ENCODE data around the gene MRM2. TPM values are rescaled to one million over a fixed set of nuclear protein-coding genes. Genes with fewer than 3 reads are reported as not detected.
"Not testable (repeated sequence)": the region's sequence is repeated elsewhere in the genome, so short reads cannot be mapped to it uniquely, and the experiment has no call there.

The MRM2 gene
- polyA plus RNA-seq, 3 donors from 2014 or later: 24.5 to 47.2 (median 33.1) TPM

DNA sequence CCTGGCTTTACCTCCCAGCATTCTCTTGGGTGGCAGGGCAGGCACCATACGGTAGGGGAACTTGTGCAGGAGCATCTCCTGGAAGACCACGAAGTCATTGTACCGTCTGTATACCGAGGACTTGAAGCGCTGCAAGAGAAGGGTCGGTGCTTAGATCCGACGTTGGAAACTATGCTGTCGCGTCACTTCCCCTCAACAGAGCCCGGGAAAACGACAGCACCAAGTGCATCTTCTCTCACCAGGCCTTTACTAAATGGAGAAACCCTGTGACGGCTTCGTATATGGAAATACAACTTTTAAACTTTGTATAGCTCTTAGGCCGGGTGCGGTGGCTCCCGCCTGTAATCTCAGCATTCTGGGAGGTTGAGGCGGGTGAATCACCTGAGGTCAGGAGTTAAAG lies 33.1 kb upstream of the MRM2 start:
- H3K4me1 Mint-ChIP-seq: peaks cover 3 to 5% of the 10 kb centered on the region in 2 donors
- H3K27ac Mint-ChIP-seq: no peak overlapping the region
- no peak overlapping the region for H3K4me3 Mint-ChIP-seq
- H3K36me3 Mint-ChIP-seq: peaks cover 3 to 5% (median 4%) of the 10 kb centered on the region in 3 donors
- DNase-seq: no peak
- peaks cover 0 to 1% (median 0%) of the 10 kb centered on the region in 3 donors for H3K27me3 Mint-ChIP-seq (ENCODE audit: low read depth in 3 of 3)
- no peaks in the 10 kb centered on the region for H3K9me3 Mint-ChIP-seq

DNA sequence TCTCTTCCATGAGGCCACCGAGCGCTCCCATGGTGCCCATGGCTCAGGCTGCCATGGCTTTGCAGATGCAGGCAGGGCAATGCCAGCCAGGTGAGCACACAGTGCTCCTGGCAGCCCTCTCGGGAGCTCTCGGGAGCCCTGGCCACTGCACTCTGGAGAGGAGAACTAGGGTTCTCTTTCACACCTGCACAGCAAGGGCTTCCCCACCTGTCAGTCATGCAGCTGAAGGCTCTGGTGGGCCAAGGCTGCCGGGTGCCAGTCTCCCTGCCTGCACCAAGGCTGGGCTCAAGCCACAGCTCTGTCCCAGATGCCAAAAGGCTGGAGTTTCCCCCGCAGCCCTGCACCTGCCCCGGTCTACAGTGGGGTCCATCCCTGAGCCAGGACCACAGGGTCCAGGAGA lies 32.7 kb upstream of the MRM2 start:
- Mint-ChIP-seq H3K9me3 (no peaks in the 10 kb centered on the region), H3K36me3 (peaks cover under 1 to 5% (median 5%) of the 10 kb centered on the region in 3 donors), H3K27ac (no peak overlapping the region), H3K27me3 (ENCODE audit: low read depth in 3 of 3) (peaks cover 0 to 1% (median 0%) of the 10 kb centered on the region in 3 donors), H3K4me3 (no peak overlapping the region), H3K4me1 (peaks cover 0 to under 1% of the 10 kb centered on the region in 2 donors)
- DNase-seq: no peak

DNA sequence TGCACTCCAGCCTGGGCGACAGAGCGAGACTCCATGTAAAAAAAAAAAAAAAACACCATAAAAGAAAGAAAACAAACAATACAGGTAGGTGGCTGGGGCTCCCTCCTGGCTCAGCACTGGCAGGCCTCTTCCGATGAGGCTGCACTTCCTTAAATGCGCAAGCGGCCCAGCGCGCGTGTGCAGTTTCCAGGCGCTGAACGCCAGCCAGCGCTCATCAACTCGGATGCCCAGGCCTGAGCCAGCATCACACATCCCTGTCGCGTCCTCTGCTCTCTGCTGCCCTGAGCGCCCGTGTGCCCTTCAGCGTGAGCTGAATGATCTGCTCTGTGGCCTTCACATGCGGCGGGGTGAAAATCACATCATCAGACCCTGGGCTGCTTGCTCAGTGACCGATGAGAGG lies 31.9 kb upstream of the MRM2 start:
- no peak for DNase-seq
- Mint-ChIP-seq H3K27ac (no peak overlapping the region), H3K4me1 (no peaks in the 10 kb centered on the region), H3K27me3 (ENCODE audit: low read depth in 3 of 3) (peaks cover 0 to 1% (median 0%) of the 10 kb centered on the region in 3 donors), H3K9me3 (no peaks in the 10 kb centered on the region), H3K36me3 (peaks cover 3 to 8% (median 5%) of the 10 kb centered on the region in 3 donors), H3K4me3 (no peak overlapping the region)

DNA sequence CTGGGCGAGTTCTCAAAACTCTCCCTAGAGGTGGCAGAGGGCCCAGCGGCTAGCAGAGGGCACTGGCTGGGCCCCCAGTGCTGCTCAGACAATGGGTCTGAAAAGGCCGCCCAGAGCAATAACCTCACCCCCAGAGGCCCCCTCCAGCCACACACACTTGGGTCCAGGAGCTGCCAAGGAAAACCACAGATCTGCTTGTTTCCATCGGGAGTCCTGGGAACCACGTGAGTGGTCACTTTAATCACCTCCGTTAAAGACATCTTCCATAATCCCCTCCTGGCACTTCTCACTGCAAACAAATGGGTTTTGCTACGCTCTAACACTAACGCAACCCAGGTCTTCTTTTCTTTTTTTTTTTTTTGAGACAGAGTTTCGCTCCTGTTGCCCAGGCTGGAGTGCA lies 30.0 kb upstream of the MRM2 start:
- DNase-seq: no peak
- Mint-ChIP-seq H3K36me3 (peaks cover 2 to 8% (median 3%) of the 10 kb centered on the region in 3 donors), H3K27ac (no peak overlapping the region), H3K4me1 (no peaks in the 10 kb centered on the region), H3K9me3 (no peaks in the 10 kb centered on the region), H3K27me3 (ENCODE audit: low read depth in 3 of 3) (peaks cover 0 to 1% (median 0%) of the 10 kb centered on the region in 3 donors), H3K4me3 (no peak overlapping the region)

DNA sequence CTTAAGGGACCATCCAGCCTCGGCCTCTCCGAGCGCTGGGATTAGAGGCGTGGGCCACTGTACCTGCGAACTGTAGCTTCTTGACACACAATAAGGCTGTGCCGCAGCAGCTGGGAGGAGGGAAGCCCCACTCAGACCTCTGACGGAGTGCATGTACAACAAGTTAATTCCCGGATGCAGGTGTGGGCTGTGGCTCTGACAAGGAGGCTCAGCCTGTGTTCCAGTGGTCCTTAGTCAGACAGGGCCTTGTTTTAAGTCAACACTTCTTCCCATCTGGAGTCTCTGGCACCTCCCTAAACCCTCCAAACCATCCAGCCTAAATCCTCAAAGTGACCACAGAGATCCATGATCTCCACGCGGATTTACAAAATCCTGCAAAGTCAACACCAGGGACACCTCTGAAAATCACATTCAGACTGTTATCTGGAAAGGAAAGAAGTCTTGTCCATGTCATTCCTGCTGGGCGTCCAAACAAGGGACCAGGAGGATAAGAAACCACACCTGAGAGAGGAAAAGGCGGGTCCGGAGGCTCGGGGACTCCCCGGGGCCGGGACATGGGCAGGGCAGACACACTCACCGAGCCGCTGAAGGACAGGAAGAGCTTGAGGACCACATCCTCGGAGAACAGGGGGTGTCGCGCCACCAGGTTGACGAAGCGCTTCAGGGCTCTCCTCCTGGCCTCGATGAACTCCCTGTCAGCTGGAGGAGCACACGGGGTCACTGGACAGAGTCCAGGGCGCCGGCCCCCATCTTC lies 29.4 kb upstream of the MRM2 start:
- Mint-ChIP-seq H3K4me3 (no peak overlapping the region), H3K9me3 (no peaks in the 10 kb centered on the region), H3K4me1 (no peaks in the 10 kb centered on the region), H3K27me3 (ENCODE audit: low read depth in 3 of 3) (peaks cover 0 to 1% (median 0%) of the 10 kb centered on the region in 3 donors), H3K36me3 (peaks cover 0 to 8% (median 3%) of the 10 kb centered on the region in 3 donors), H3K27ac (no peak overlapping the region)
- no peak for DNase-seq

DNA sequence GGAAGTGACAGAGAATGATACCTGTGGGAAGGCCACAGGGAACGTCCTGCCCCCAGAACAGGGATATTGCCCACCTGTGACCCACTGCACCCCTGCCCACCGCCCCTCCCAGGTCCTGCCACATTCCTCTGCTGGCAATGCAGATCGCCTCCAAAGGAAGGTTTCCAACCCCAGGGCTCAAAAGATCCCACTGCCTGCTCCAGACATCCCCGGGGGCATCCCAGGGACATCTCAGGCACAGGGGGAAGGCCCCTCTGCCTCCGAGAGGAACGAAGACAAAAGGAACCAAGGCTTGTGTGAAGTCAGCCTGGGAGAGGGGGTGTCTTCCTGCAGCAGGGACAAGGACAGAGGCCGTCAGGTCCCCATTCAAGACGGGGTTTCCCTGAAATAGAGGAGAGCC lies 28.5 kb upstream of the MRM2 start:
- Mint-ChIP-seq H3K36me3 (peaks cover 0 to 8% (median 4%) of the 10 kb centered on the region in 3 donors), H3K9me3 (no peaks in the 10 kb centered on the region), H3K27ac (no peak overlapping the region), H3K4me1 (no peaks in the 10 kb centered on the region), H3K27me3 (ENCODE audit: low read depth in 3 of 3) (no peaks in the 10 kb centered on the region), H3K4me3 (no peak overlapping the region)
- no peak for DNase-seq

DNA sequence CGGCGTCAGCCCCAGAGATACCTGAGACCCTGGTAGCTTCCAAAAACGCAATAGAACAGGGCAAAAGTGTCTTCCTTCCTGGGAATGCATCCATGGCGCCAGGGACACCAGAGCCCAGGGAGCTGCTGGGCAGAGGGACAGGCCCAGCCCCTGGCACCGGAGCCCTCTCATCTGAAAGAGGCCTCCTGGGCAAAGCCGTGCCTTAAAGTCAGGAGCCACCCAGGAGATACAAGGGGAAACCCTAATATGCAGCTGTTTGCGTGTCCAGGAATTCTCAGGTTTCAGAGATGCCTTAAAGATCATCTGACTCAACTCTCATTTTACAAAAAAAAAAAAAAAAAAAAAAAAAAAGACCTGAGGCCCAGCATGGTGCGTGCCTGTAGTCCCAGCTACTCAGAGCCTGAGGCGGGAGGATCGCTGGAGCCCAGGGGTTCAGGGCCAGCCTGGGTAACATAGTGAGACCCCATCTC lies 28.0 kb upstream of the MRM2 start:
- Mint-ChIP-seq H3K9me3 (no peaks in the 10 kb centered on the region), H3K27ac (no peak overlapping the region), H3K36me3 (peaks cover 0 to 8% (median 7%) of the 10 kb centered on the region in 3 donors), H3K4me1 (no peaks in the 10 kb centered on the region), H3K27me3 (ENCODE audit: low read depth in 3 of 3) (no peaks in the 10 kb centered on the region), H3K4me3 (no peak overlapping the region)
- DNase-seq: no peak

DNA sequence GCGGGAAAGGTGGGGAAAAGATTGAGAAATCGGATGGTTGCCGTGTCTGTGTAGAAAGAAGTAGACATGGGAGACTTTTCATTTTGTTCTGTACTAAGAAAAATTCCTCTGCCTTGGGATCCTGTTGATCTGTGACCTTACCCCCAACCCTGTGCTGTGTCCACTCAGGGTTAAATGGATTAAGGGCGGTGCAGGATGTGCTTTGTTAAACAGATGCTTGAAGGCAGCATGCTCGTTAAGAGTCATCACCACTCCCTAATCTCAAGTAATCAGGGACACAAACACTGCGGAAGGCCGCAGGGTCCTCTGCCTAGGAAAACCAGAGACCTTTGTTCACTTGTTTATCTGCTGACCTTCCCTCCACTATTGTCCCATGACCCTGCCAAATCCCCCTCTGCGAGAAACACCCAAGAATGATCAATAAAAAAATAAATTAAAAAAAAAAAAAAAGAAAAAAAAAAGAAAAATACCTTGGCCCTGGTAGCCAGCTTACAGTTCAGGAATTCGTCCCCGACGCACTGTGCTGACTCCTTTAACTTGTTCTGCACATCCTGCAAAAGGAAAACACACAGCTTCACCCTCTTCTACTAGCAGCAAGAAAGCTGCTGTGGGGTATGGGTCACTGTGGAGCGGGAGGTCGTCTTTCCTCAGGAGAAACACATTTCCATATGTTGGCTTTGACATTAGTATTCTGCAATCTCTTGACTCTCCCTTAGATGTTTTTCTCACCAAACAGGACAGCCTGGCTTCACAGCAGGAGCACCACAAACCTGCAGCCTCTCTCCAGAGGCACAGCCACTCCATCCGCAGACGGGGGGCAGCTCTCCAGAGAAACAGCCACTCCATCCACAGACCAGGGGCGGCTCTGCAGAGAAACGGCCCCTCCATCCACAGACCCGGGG lies 27.3 kb upstream of the MRM2 start:
- not testable (repeated sequence) for H3K27ac Mint-ChIP-seq; DNase-seq; H3K9me3 Mint-ChIP-seq; H3K4me1 Mint-ChIP-seq; H3K27me3 Mint-ChIP-seq (ENCODE audit: low read depth in 3 of 3); H3K4me3 Mint-ChIP-seq
- peaks cover 2 to 10% (median 9%) of the 10 kb centered on the region in 3 donors for H3K36me3 Mint-ChIP-seq

DNA sequence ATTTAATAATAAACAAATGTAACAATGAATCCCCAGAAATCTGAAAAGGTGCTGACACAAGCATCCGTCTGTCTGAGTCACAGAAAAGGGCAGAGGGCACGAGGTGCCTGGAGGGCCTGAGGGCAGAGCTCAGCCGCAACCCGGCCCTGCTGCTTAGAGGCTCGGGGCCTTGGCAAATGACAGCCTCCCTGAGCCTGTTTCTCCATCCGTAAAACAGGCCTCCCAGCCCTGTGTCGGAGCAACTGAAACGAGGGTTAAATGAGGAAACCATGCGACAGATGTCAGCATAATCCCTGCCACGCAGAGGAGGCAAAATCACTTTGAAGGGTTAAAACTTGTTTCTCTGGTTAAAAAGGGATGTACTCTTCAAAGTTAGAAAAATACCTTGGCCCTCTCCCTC lies 24.9 kb upstream of the MRM2 start:
- Mint-ChIP-seq H3K4me1 (no peaks in the 10 kb centered on the region), H3K9me3 (peaks cover 0 to 2% (median 0%) of the 10 kb centered on the region in 6 donors), H3K27ac (no peak overlapping the region), H3K4me3 (no peak overlapping the region), H3K36me3 (peaks cover 6 to 21% (median 15%) of the 10 kb centered on the region in 3 donors), H3K27me3 (ENCODE audit: low read depth in 3 of 3) (peaks cover 0 to under 1% (median 0%) of the 10 kb centered on the region in 3 donors)
- no peak for DNase-seq

DNA sequence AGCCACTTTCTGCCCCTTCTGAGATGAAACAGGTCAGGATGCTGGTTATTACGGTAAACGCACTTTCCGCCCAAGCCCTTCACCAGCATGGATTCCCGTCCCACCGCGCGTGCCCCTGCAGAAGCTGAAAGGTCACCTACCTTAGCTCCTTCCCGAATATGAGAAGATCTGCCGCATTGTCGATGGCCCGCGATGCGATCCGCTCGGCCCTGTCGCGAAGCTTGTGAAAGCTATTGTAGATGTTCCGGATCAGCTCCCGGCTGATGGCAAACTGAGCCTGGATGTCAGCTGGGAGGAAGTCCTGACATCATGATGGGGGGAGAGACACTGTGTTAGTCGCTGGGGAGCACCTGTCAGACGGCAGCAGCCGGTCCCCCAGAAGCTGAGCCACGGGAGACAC lies 22.2 kb upstream of the MRM2 start:
- Mint-ChIP-seq H3K27ac (no peak overlapping the region), H3K4me3 (no peak overlapping the region), H3K27me3 (ENCODE audit: low read depth in 3 of 3) (peaks cover 0 to 3% (median 2%) of the 10 kb centered on the region in 3 donors), H3K36me3 (peaks cover 7 to 27% (median 9%) of the 10 kb centered on the region in 3 donors), H3K4me1 (peaks cover 8% of the 10 kb centered on the region in 2 donors), H3K9me3 (peaks cover 0 to 2% (median 0%) of the 10 kb centered on the region in 6 donors)
- no peak for DNase-seq

DNA sequence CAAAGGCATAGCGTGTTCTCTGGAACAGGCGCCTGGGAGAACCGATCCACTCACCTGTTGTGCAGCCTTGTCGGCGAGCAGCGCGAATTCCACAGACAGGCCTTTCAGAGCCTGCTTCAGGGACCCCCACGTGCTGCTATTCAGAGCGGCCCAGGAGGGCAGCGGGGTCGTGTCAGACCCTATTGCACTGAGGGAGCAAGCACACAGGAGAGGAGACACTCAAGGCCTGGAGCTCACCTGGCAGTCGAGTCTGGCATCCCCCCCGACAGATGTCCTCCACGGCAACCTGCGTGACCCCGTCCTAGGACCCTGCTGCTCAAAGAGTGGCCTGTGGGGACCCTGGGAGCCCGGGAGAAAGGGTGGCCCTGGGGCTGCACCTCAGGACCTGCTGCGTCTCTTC lies 21.2 kb upstream of the MRM2 start:
- H3K4me1 Mint-ChIP-seq: peaks cover 12 to 13% of the 10 kb centered on the region in 2 donors
- H3K27ac Mint-ChIP-seq: no peak overlapping the region
- peaks cover 0 to 2% (median 0%) of the 10 kb centered on the region in 6 donors for H3K9me3 Mint-ChIP-seq
- H3K36me3 Mint-ChIP-seq: peaks cover 7 to 27% (median 9%) of the 10 kb centered on the region in 3 donors
- H3K4me3 Mint-ChIP-seq: no peak overlapping the region
- no peak for DNase-seq
- H3K27me3 Mint-ChIP-seq (ENCODE audit: low read depth in 3 of 3): peaks cover 0 to 6% (median 4%) of the 10 kb centered on the region in 3 donors

DNA sequence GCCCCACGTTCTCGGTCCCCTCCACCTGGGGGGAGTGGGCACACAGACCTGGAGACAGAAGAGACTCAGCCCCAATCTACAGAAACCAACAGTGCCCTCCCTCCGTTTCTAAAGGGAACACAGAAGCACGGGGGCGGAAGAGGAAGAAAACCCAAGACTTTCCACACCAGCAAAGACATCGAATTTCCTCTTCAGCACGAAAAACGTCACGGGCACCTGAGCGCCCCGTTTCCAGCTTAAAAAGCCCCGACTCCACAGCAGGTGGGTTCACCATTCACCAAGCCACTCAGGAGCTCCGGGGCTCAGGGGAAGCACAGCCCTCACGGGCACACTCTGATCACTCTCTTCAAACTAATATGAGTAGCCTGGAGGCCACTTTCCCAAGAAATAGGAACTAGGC lies 19.6 kb upstream of the MRM2 start:
- peaks cover 0 to 2% (median 0%) of the 10 kb centered on the region in 6 donors for H3K9me3 Mint-ChIP-seq
- H3K27me3 Mint-ChIP-seq (ENCODE audit: low read depth in 3 of 3): peaks cover 2 to 6% (median 4%) of the 10 kb centered on the region in 3 donors
- H3K4me1 Mint-ChIP-seq: peaks cover 12 to 13% of the 10 kb centered on the region in 2 donors
- peak overlapping the region in 1 of 6 donors; percentile 27 for H3K27ac Mint-ChIP-seq
- no peak for DNase-seq
- H3K4me3 Mint-ChIP-seq: peak overlapping the region in 1 of 5 donors; percentile 26
- peaks cover 7 to 27% (median 9%) of the 10 kb centered on the region in 3 donors for H3K36me3 Mint-ChIP-seq

DNA sequence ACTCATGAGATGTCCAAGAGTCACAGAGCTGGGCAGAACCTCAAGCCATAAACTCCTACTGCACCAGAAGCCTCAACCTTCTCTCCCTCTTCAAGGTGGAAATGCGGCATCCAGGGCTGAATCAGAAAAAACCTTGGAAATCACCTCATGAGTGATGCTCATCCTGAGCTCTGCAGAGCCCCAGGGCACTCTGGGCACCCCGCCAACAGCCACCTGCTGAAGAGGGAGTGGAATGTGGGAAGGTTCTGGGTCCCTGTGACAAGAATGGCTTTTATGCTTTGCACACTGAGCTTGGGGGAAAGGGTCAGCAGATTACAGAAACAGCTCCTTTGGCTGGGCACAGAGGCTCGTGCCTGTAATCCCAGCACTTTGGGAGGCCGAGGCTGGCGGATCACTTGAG lies 18.8 kb upstream of the MRM2 start:
- Mint-ChIP-seq H3K4me1 (peaks cover 12 to 13% of the 10 kb centered on the region in 2 donors), H3K27me3 (ENCODE audit: low read depth in 3 of 3) (peaks cover 2 to 6% (median 4%) of the 10 kb centered on the region in 3 donors), H3K27ac (no peak overlapping the region), H3K36me3 (peaks cover 9 to 27% (median 10%) of the 10 kb centered on the region in 3 donors), H3K9me3 (peaks cover 0 to 2% (median 0%) of the 10 kb centered on the region in 6 donors), H3K4me3 (no peak overlapping the region)
- no peak for DNase-seq

All from immature natural killer cell (primary cell).